Measurements from ENCODE around the gene SFMBT1.

DNA sequence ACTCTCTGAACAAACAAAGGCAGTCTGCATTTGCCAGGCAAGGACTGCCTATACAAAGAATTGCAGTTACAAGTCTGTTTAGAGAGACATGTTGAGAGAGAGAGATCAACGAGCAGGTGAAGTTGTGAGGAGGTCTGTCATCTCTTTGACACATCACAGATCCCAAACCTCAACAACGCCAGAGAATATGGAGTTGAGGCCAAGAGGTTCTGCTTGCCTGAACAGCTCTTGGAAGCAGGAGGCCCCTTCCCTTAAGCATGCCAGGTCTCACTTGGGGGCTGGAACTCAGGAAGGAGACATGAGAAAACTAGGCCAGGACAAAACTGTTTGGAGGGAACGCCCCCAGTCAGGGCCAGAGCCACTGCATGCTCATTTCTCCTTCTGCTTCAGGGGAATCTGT lies 188.7 kb downstream of the SFMBT1 start:
- TF ChIP-seq, protein P1, sequence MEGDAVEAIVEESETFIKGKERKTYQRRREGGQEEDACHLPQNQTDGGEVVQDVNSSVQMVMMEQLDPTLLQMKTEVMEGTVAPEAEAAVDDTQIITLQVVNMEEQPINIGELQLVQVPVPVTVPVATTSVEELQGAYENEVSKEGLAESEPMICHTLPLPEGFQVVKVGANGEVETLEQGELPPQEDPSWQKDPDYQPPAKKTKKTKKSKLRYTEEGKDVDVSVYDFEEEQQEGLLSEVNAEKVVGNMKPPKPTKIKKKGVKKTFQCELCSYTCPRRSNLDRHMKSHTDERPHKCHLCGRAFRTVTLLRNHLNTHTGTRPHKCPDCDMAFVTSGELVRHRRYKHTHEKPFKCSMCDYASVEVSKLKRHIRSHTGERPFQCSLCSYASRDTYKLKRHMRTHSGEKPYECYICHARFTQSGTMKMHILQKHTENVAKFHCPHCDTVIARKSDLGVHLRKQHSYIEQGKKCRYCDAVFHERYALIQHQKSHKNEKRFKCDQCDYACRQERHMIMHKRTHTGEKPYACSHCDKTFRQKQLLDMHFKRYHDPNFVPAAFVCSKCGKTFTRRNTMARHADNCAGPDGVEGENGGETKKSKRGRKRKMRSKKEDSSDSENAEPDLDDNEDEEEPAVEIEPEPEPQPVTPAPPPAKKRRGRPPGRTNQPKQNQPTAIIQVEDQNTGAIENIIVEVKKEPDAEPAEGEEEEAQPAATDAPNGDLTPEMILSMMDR (IDR thresholded peaks at IDR 0.05) = no peak
- no peak for TF ChIP-seq POLR2A (IDR thresholded peaks at IDR 0.05)
